CD14-positive monocyte (primary cell): ENCODE results near the gene RPL27A. TPM values are rescaled to one million over a fixed set of nuclear protein-coding genes. Genes with fewer than 3 reads are reported as not detected.

Experiments
- DNase-seq, 3 donors: peaks; one replicate each; pipeline ENCODE4 v3.0.0-alpha.2; 2011 to 2022
- H2AFZ ChIP-seq: 2 replicates; pipeline ENCODE4 v1.6.0; 2012; ENCODE audit warnings: mild to moderate bottlenecking, low read depth, low read length, inconsistent platforms; ENCODE audit not compliant: insufficient read depth, poor library complexity, severe bottlenecking
- H3K27ac ChIP-seq, 2 donors: 1 replicate in 1 of 2; 2 replicates in 1 of 2; pipeline ENCODE4 v1.5.1; 2012 to 2013; ENCODE audit warnings: low read length in 2 of 2, control low read depth in 1 of 2, inconsistent platforms in 1 of 2, low read depth in 1 of 2, mild to moderate bottlenecking in 1 of 2
- H3K27me3 ChIP-seq, 2 donors: one replicate each; pipeline versions ENCODE4 v1.6.0 to v1.6.1; 2011 to 2013; ENCODE audit warnings: low read length in 2 of 2; ENCODE audit not compliant: control insufficient read depth in 2 of 2, insufficient read depth in 2 of 2
- H3K36me3 ChIP-seq, 2 donors: replicated peaks in 1 of 2; 1 replicate in 1 of 2; 2 replicates in 1 of 2; pipeline versions ENCODE4 v1.5.1 to v1.6.1; 2012 to 2013; ENCODE audit warnings: low read length in 2 of 2, control low read depth in 1 of 2, inconsistent platforms in 1 of 2, mild to moderate bottlenecking in 1 of 2; ENCODE audit not compliant: insufficient read depth in 2 of 2, control insufficient read depth in 1 of 2
- H3K4me1 ChIP-seq, 2 donors: 1 replicate in 1 of 2; 2 replicates in 1 of 2; pipeline versions ENCODE4 v1.5.1 to v1.6.1; 2012 to 2013; ENCODE audit warnings: low read length in 2 of 2, control low read depth in 1 of 2, inconsistent platforms in 1 of 2, mild to moderate bottlenecking in 1 of 2, moderate library complexity in 1 of 2; ENCODE audit not compliant: insufficient read depth in 2 of 2, control insufficient read depth in 1 of 2
- H3K4me2 ChIP-seq: replicated peaks from 2 replicates; pipeline ENCODE3; 2012; ENCODE audit warnings: low read length, moderate library complexity, mild to moderate bottlenecking; ENCODE audit not compliant: poor library complexity, severe bottlenecking; ENCODE audit errors: extremely low read depth
- H3K4me3 ChIP-seq, 3 experiments: fragments of 200-600 bp in 1 of 3; sonication (generic) in 1 of 3; replicated peaks in 1 of 3; 1 replicate in 2 of 3; 2 replicates in 1 of 3; pipeline ENCODE4 v1.5.1; 2011 to 2013; ENCODE audit warnings: low read length in 3 of 3, mild to moderate bottlenecking in 3 of 3, control low read depth in 2 of 3, low read depth in 2 of 3, inconsistent platforms in 1 of 3, moderate library complexity in 1 of 3
- H3K79me2 ChIP-seq: 2 replicates; pipeline ENCODE4 v1.6.0; 2012; ENCODE audit warnings: mild to moderate bottlenecking, control low read depth, inconsistent platforms, low read length, moderate library complexity; ENCODE audit not compliant: insufficient read depth
- H3K9ac ChIP-seq: 2 replicates; pipeline ENCODE4 v1.6.0; 2017; ENCODE audit warnings: low read length, mild to moderate bottlenecking; ENCODE audit not compliant: insufficient read depth, poor library complexity, severe bottlenecking
- H3K9me3 ChIP-seq, 2 donors: replicated peaks in 1 of 2; 1 replicate in 1 of 2; 2 replicates in 1 of 2; pipeline versions ENCODE4 v1.5.1 to v1.6.1; 2012 to 2013; ENCODE audit warnings: low read length in 2 of 2, control low read depth in 1 of 2; ENCODE audit not compliant: control insufficient read depth in 1 of 2, insufficient read depth in 1 of 2
- H4K20me1 ChIP-seq: 2 replicates; pipeline ENCODE4 v1.6.0; 2012; ENCODE audit warnings: mild to moderate bottlenecking, low read length, control low read depth, moderate library complexity; ENCODE audit not compliant: insufficient read depth
- H3K27ac Mint-ChIP-seq, 7 donors: one replicate each; pipeline ENCODE4 v1.8.0; 2020; ENCODE audit warnings: mild to moderate bottlenecking in 7 of 7, mixed read lengths in 7 of 7, moderate library complexity in 6 of 7, inconsistent platforms in 2 of 7
- H3K27me3 Mint-ChIP-seq, 3 donors: one replicate each; pipeline ENCODE4 v1.8.0; 2021 to 2022; ENCODE audit warnings: low read depth in 3 of 3, mild to moderate bottlenecking in 3 of 3, mixed read lengths in 3 of 3, moderate library complexity in 3 of 3, inconsistent platforms in 1 of 3
- H3K36me3 Mint-ChIP-seq, 2 donors: one replicate each; pipeline ENCODE4 v1.8.0; 2020; ENCODE audit warnings: mixed read lengths in 2 of 2, inconsistent platforms in 1 of 2, mild to moderate bottlenecking in 1 of 2
- H3K4me1 Mint-ChIP-seq: one replicate; pipeline ENCODE4 v1.8.0; 2020; ENCODE audit warnings: mild to moderate bottlenecking, mixed read lengths
- H3K4me3 Mint-ChIP-seq, 2 donors: one replicate each; pipeline ENCODE4 v1.8.0; 2020; ENCODE audit warnings: mild to moderate bottlenecking in 2 of 2, mixed read lengths in 2 of 2, moderate library complexity in 1 of 2
- H3K9me3 Mint-ChIP-seq, 7 donors: one replicate each; pipeline ENCODE4 v1.8.0; 2020 to 2022; ENCODE audit warnings: mixed read lengths in 7 of 7, mild to moderate bottlenecking in 6 of 7, moderate library complexity in 6 of 7, inconsistent platforms in 2 of 7
- CTCF ChIP-seq: fragments of 200-600 bp; IDR thresholded peaks from one replicate; pipeline ENCODE4 v1.8.0; 2022; ENCODE audit warnings: antibody characterized with exemption, mild to moderate bottlenecking
- WGBS: methylation state at CpG from one replicate; pipeline ENCODE4 v1.1.5; 2013; ENCODE audit warnings: missing lambda C conversion rate; ENCODE audit not compliant: insufficient coverage; 5-methylcytosine and 5-hydroxymethylcytosine counted together
- intact Hi-C, 2 donors: fragments of 100-400 bp; cut with micrococcal nuclease; formaldehyde crosslinking; loops; one replicate each; pipeline versions ENCODE4 v1.15.0 to v1.15.1; 2023
- polyA plus RNA-seq, 3 donors: library from polyadenylated mRNA; depleted of rRNA in 1 of 3; unstranded in 2 of 3; stranded (reverse) in 1 of 3; fragments of 300-500 nt in 2 of 3; fragments of >200 nt in 1 of 3; fragmentation: Illumina TruSeq in 2 of 3; gene quantifications; 1 replicate in 2 of 3; 2 replicates in 1 of 3; pipeline ENCODE4 v1.2.3, GENCODE V29; 2012 to 2021

Gene RPL27A
- polyA plus RNA-seq, 3 donors: 572 to 1,233 (median 1,091) TPM

- Mint-ChIP-seq H3K4me3 (no peak overlapping the region), H3K27me3 (peaks cover 0 to 3% (median 0%) of the 10 kb centered on the region in 3 donors), H3K27ac (no peak overlapping the region), H3K4me1 (no peaks in the 10 kb centered on the region), H3K9me3 (peaks cover 0 to 2% (median 0%) of the 10 kb centered on the region in 7 donors), H3K36me3 (peaks cover 8 to 21% of the 10 kb centered on the region in 2 donors)
- Histone ChIP-seq H3K4me3 (no peak overlapping the region), H3K9me3 (no peaks in the 10 kb centered on the region), H2AFZ (no peak overlapping the region), H3K4me2 (no peak overlapping the region), H3K36me3 (peaks cover 9 to 22% of the 10 kb centered on the region in 2 donors), H3K27ac (no peak overlapping the region), H3K27me3 (no peaks in the 10 kb centered on the region), H3K79me2 (no peaks in the 10 kb centered on the region), H3K4me1 (no peaks in the 10 kb centered on the region), H3K9ac (no peak overlapping the region), H4K20me1 (no peaks in the 10 kb centered on the region)
- TF ChIP-seq CTCF: no peak
- 77% methylated on average over 4 of the region's 15 CpGs for WGBS
- intact Hi-C loops: no loop called here
- no peak for DNase-seq
These were observed 24.1 kb upstream of the RPL27A start for GRCh38 chr11:8658321-8659057.

GRCh38 chr11:8661001-8661795 is 21.4 kb upstream of the RPL27A start:
- Histone ChIP-seq H3K79me2 (no peaks in the 10 kb centered on the region), H3K27ac (no peak overlapping the region), H3K4me2 (no peak overlapping the region), H3K4me3 (no peak overlapping the region), H3K27me3 (no peaks in the 10 kb centered on the region), H2AFZ (no peak overlapping the region), H3K36me3 (peaks cover 16 to 25% of the 10 kb centered on the region in 2 donors), H3K9me3 (no peaks in the 10 kb centered on the region), H3K9ac (no peak overlapping the region), H3K4me1 (no peaks in the 10 kb centered on the region), H4K20me1 (no peaks in the 10 kb centered on the region)
- WGBS: 97% methylated on average over 4 of the region's 6 CpGs
- intact Hi-C loops: no loop called here
- H3K4me1 Mint-ChIP-seq: no peaks in the 10 kb centered on the region
- no peak for TF ChIP-seq CTCF
- no peak for DNase-seq
- no peak overlapping the region for H3K4me3 Mint-ChIP-seq
- H3K9me3 Mint-ChIP-seq: no peaks in the 10 kb centered on the region
- H3K36me3 Mint-ChIP-seq: peaks cover 12 to 26% of the 10 kb centered on the region in 2 donors
- H3K27ac Mint-ChIP-seq: no peak overlapping the region
- peaks cover 0 to 3% (median 0%) of the 10 kb centered on the region in 3 donors for H3K27me3 Mint-ChIP-seq
